Endothelial cell of umbilical vein (primary cell): ENCODE results near the gene CFAP65. TPM values are rescaled to one million over a fixed set of nuclear protein-coding genes. Genes with fewer than 3 reads are reported as not detected.

Experiments used
- BruUV-seq: library from RNA; stranded (reverse); fragments of 400-500 nt; replicated peaks from 2 replicates; lab custom pipeline; 2021; lab: Mats Ljungman, UMichigan
- CTCF ChIA-PET: fragments of 300-600, 350-600 bp; sonication (Branson Sonifier 250); formaldehyde crosslinking; loops from one replicate; lab custom pipeline; 2021; ENCODE audit warnings: antibody characterized with exemption, inconsistent platforms; lab: Charles Lee
- POLR2A ChIA-PET: fragments of 300-600, 350-600 bp; sonication (Branson Sonifier 250); formaldehyde crosslinking; loops from one replicate; lab custom pipeline; 2021; ENCODE audit warnings: antibody characterized with exemption, inconsistent platforms; lab: Charles Lee
- DNase-seq: peaks from one replicate; pipeline ENCODE4 v3.0.0-alpha.2; 2011; ENCODE audit warnings: low read depth, low spot score
- FAIRE-seq: peaks from 2 replicates; lab custom pipeline; 2011; peaks lifted over from hg19 to GRCh38; lab: Jason Lieb, UNC
- H2AFZ ChIP-seq: 2 replicates; pipeline ENCODE4 v1.6.0; 2012; ENCODE audit warnings: low read depth, low read length, control low read depth, inconsistent platforms
- H3K27ac ChIP-seq: 2 replicates; pipeline ENCODE4 v1.5.1; 2011; ENCODE audit warnings: low read depth, mild to moderate bottlenecking, control low read depth, low read length, moderate library complexity; ENCODE audit not compliant: insufficient read depth
- H3K27me3 ChIP-seq, 2 experiments: 2 replicates each; pipeline versions ENCODE4 v1.6.0 to v1.6.1; 2011; ENCODE audit warnings: low read length in 2 of 2, mixed read lengths in 1 of 2; ENCODE audit not compliant: control insufficient read depth in 2 of 2, insufficient read depth in 2 of 2
- H3K36me3 ChIP-seq, 2 experiments: 2 replicates in 1 of 2; 3 replicates in 1 of 2; pipeline ENCODE4 v1.5.1; 2011; ENCODE audit warnings: low read length in 2 of 2, mild to moderate bottlenecking in 1 of 2, moderate library complexity in 1 of 2; ENCODE audit not compliant: control insufficient read depth in 2 of 2, insufficient read depth in 2 of 2; ENCODE audit errors: extremely low read depth in 1 of 2
- H3K4me1 ChIP-seq: 3 replicates; pipeline ENCODE4 v1.5.1; 2011; ENCODE audit warnings: mild to moderate bottlenecking, low read length; ENCODE audit not compliant: control insufficient read depth, insufficient read depth; ENCODE audit errors: extremely low read depth
- H3K4me2 ChIP-seq: 2 replicates; pipeline ENCODE4 v1.6.1; 2011; ENCODE audit warnings: low read length, control low read depth, mixed read lengths; ENCODE audit not compliant: insufficient read depth
- H3K4me3 ChIP-seq, 3 experiments: fragments of 200-600 bp in 1 of 3; sonication (generic), shearing (Covaris generic) in 1 of 3; replicated peaks in 1 of 3; 2 replicates each; pipeline ENCODE4 v1.5.1; 2011 to 2016; ENCODE audit warnings: control low read depth in 3 of 3, low read length in 3 of 3, mild to moderate bottlenecking in 2 of 3, inconsistent platforms in 1 of 3, low read depth in 1 of 3, moderate library complexity in 1 of 3; ENCODE audit not compliant: insufficient read depth in 1 of 3
- H3K79me2 ChIP-seq: 2 replicates; pipeline ENCODE4 v1.6.0; 2012; ENCODE audit warnings: low read length, inconsistent platforms; ENCODE audit not compliant: control insufficient read depth, insufficient read depth
- H3K9ac ChIP-seq: replicated peaks from 2 replicates; pipeline ENCODE3; 2011; ENCODE audit warnings: low read length, control low read depth; ENCODE audit not compliant: insufficient read depth; ENCODE audit errors: extremely low read depth
- H3K9me1 ChIP-seq: replicated peaks from 3 replicates; pipeline ENCODE4 v1.6.0; 2011; ENCODE audit warnings: mild to moderate bottlenecking, low read length; ENCODE audit not compliant: control insufficient read depth, insufficient read depth; ENCODE audit errors: extremely low read depth
- H3K9me3 ChIP-seq: replicated peaks from 2 replicates; pipeline ENCODE4 v1.5.1; 2012; ENCODE audit warnings: low read length, inconsistent platforms; ENCODE audit not compliant: control insufficient read depth, insufficient read depth
- H4K20me1 ChIP-seq: replicated peaks from 2 replicates; pipeline ENCODE3; 2011; ENCODE audit warnings: mild to moderate bottlenecking, low read length; ENCODE audit not compliant: control insufficient read depth, insufficient read depth; ENCODE audit errors: extremely low read depth
- EZH2 ChIP-seq: IDR thresholded peaks from 2 replicates; pipeline ENCODE4 v1.6.1; 2012; ENCODE audit warnings: borderline replicate concordance, low read depth, mild to moderate bottlenecking, moderate library complexity, low read length, inconsistent platforms; ENCODE audit not compliant: severe bottlenecking
- JUN ChIP-seq: IDR thresholded peaks from 2 replicates; pipeline ENCODE4 v1.6.1; 2011; ENCODE audit warnings: borderline replicate concordance, low read depth; ENCODE audit not compliant: insufficient read length, insufficient read depth
- MYC ChIP-seq: IDR thresholded peaks from one replicate; pipeline ENCODE4 v1.6.1; 2011; ENCODE audit warnings: mild to moderate bottlenecking, low read depth, low read length
- dilution Hi-C: fragments of 300-500 bp; cut with MboI; formaldehyde crosslinking; loops from one replicate; pipeline ENCODE4 v1.15.0; 2019; ENCODE audit warnings: low sequenced_read_pairs; ENCODE audit not compliant: extremely low pct_ligation_motif_present
- intact Hi-C: fragments of 100-400 bp; cut with micrococcal nuclease; formaldehyde crosslinking; loops from one replicate; pipeline ENCODE4 v1.10.0; 2022
- polyA plus RNA-seq, 4 experiments: library from polyadenylated mRNA; depleted of rRNA in 3 of 4; stranded (reverse) in 3 of 4; unstranded in 1 of 4; fragments of >200 nt; gene quantifications; 2 replicates each; pipeline versions ENCODE4 v1.2.1 to v1.2.3, GENCODE V29; 2011 to 2012; ENCODE audit warnings: missing spikeins in 1 of 4
- total RNA-seq: library from RNA; stranded (reverse); gene quantifications from 2 replicates; pipeline ENCODE4 v1.2.3, GENCODE V29; 2021
- TF ChIP-seq, protein P1 (sequence below), 2 donors: IDR thresholded peaks; 1 replicate in 1 of 2; 2 replicates in 1 of 2; pipeline ENCODE4 v1.5.1; 2011; ENCODE audit warnings: low read length in 2 of 2, mild to moderate bottlenecking in 2 of 2, moderate library complexity in 2 of 2, control low read depth in 1 of 2, inconsistent platforms in 1 of 2, low read depth in 1 of 2; ENCODE audit not compliant: insufficient read depth in 1 of 2; ENCODE audit errors: extremely low read depth in 1 of 2
- TF ChIP-seq, protein P2 (sequence below): IDR thresholded peaks from 2 replicates; pipeline ENCODE4 v1.6.1; 2011; ENCODE audit not compliant: insufficient read depth, insufficient read length

The CFAP65 gene
- total and polyA plus RNA-seq, 2 donors (not counting 3 experiments of a cell fraction or from before 2014, with no cell fraction given), result 0.03 TPM; not detected in 1

DNA sequence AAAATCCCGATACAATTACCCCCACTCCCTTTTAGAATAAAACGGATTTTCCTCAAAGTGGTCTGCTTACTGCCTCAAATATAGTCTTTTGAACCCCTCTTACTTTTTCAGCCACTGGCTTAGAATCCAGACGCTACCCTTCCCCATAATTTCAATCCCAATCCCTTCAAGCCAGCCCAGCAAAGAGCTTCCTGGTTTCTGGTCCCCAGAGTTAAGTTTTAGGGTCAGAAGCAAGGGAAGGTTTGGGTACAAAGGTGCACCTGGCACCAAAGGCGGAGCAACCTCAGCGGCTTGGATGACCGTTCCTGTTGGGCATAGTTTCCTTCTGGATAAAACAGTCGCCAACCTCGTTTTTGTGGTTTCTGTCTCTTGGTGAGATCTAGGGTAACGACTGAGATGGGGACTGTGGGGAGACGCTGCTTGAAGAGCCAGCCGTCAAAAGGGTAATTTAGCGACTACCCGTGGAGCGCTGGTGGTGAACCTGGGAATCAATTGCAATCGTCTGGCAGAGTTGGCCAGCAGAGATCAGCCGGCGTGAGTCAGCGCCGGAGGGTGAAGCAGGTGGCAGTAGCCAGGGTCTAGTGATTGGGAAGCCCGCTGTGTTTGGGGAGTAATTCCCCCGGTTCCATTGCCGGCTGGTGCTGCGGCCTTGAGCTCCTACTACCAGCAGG, 57.9 kb downstream of the CFAP65 start:
- FAIRE-seq (peak; percentile 64), DNase-seq (no peak)
- BruUV-seq, result no TSS peak
- Histone ChIP-seq H4K20me1 (no peaks in the 10 kb centered on the region), H3K9ac (no peak overlapping the region), H2AFZ (no peak overlapping the region), H3K9me1 (no peaks in the 10 kb centered on the region), H3K79me2 (no peaks in the 10 kb centered on the region), H3K9me3 (no peaks in the 10 kb centered on the region), H3K4me1 (peaks cover 15% of the 10 kb centered on the region), H3K4me2 (no peak overlapping the region), H3K36me3 (no peaks in the 10 kb centered on the region), H3K4me3 (no peak overlapping the region), H3K27me3 (peaks cover 59 to 72% of the 10 kb centered on the region in 2 experiments), H3K27ac (no peak overlapping the region)
- ChIA-PET CTCF (interaction anchor here (4.3 to 5.7 kb wide), 2 partner anchors 11 to 172 kb away, joined by 83 to 164 read pairs; partner anchors contain the start of gene CRYBA2), POLR2A (no interaction called here)
- dilution Hi-C loops, result no loop called here
- TF ChIP-seq, protein P1, sequence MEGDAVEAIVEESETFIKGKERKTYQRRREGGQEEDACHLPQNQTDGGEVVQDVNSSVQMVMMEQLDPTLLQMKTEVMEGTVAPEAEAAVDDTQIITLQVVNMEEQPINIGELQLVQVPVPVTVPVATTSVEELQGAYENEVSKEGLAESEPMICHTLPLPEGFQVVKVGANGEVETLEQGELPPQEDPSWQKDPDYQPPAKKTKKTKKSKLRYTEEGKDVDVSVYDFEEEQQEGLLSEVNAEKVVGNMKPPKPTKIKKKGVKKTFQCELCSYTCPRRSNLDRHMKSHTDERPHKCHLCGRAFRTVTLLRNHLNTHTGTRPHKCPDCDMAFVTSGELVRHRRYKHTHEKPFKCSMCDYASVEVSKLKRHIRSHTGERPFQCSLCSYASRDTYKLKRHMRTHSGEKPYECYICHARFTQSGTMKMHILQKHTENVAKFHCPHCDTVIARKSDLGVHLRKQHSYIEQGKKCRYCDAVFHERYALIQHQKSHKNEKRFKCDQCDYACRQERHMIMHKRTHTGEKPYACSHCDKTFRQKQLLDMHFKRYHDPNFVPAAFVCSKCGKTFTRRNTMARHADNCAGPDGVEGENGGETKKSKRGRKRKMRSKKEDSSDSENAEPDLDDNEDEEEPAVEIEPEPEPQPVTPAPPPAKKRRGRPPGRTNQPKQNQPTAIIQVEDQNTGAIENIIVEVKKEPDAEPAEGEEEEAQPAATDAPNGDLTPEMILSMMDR (IDR thresholded peaks at IDR 0.05; ENCODE audit: extremely low read depth in 1 of 2, insufficient read depth in 1 of 2, low read depth in 1 of 2, low read length in 2 of 2), result no peak
- TF ChIP-seq, protein P2, sequence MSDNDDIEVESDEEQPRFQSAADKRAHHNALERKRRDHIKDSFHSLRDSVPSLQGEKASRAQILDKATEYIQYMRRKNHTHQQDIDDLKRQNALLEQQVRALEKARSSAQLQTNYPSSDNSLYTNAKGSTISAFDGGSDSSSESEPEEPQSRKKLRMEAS, result no peak
- TF ChIP-seq JUN (no peak), EZH2 (no peak), MYC (no peak)
- intact Hi-C loops, result loop anchor here (5.0 kb wide), 4 partner anchors 74 to 314 kb away; no protein-coding TSS in a partner anchor
